Measurements from ENCODE around the gene PPM1L. TPM values are rescaled to one million over a fixed set of nuclear protein-coding genes. Genes with fewer than 3 reads are reported as not detected.

PPM1L gene
- total and polyA plus RNA-seq, 2 of the 13 experiments (the other 11 are each of a cell fraction or from before 2014, with no cell fraction given), result 0.22 to 1.4 TPM

- TF ChIP-seq SOX6 (IDR thresholded peaks at IDR 0.05), result no peak
- peak; percentile 66 for TF ChIP-seq SOX6 (CRISPR knock-in tag; IDR thresholded peaks at IDR 0.05)
- 0 out of 2 replicates have a peak, but pooled peaks have one; percentile 31 for TF ChIP-seq TARDBP (CRISPR knock-in tag; IDR thresholded peaks at IDR 0.05)
- TF ChIP-seq ZNF256 (CRISPR knock-in tag; conservative IDR thresholded peaks at IDR 0.05), result no peak
- TF ChIP-seq CEBPB (IDR thresholded peaks at IDR 0.05; ENCODE audit: borderline replicate concordance, low read depth, low read length), result peak; percentile 100
- 0 out of 2 replicates have a peak, but pooled peaks have one; percentile 11 for TF ChIP-seq ZNF629 (CRISPR knock-in tag; conservative IDR thresholded peaks at IDR 0.05)
- 0 out of 2 replicates have a peak, but pooled peaks have one; percentile 17 for TF ChIP-seq HNF4A (CRISPR knock-in tag; IDR thresholded peaks at IDR 0.05)
- TF ChIP-seq ISL2 (CRISPR knock-in tag; IDR thresholded peaks at IDR 0.05), result 0 out of 2 replicates have a peak, but pooled peaks have one; percentile 21
- TF ChIP-seq MBD4 (IDR thresholded peaks at IDR 0.05; ENCODE audit: borderline replicate concordance, low read length), result no peak
- no peak for TF ChIP-seq ASH2L (IDR thresholded peaks at IDR 0.05; ENCODE audit: insufficient read length, low read depth, low read length)
- no peak for TF ChIP-seq POGK (CRISPR knock-in tag; conservative IDR thresholded peaks at IDR 0.05)
- TF ChIP-seq KDM2A (CRISPR knock-in tag; IDR thresholded peaks at IDR 0.05; ENCODE audit: borderline replicate concordance, low read depth), result no peak
- TF ChIP-seq ATF4 (CRISPR knock-in tag; IDR thresholded peaks at IDR 0.05), result peak in 1 of 2 experiments; percentile 98; a peak in 2 of 4 replicates
- no peak for TF ChIP-seq MYPOP (CRISPR knock-in tag; IDR thresholded peaks at IDR 0.05)
Observed at GRCh38 chr3:160935413-160936095, 179.5 kb downstream of the PPM1L start (continued).

Measured in HepG2 (cell line).